ENCODE data around the gene UQCC3. TPM values are rescaled to one million over a fixed set of nuclear protein-coding genes. Genes with fewer than 3 reads are reported as not detected.

The UQCC3 gene
- total and polyA plus RNA-seq, 10 of the 15 experiments (the other 5 are each of a cell fraction or from before 2014, with no cell fraction given): 1.3 to 20.5 (median 8.2) TPM

GRCh38 chr11:62687508-62688396 lies 16.3 kb downstream of the UQCC3 start:
- no TSS peak for BruUV-seq (replicated peaks)
- no peak; the same call in 2 of the 3 replicates for ATAC-seq

More at GRCh38 chr11:62687508-62688396, 16.3 kb downstream of the UQCC3 start:
- Histone ChIP-seq H2AFZ (ENCODE audit: control insufficient read depth, low read depth, low read length) (no peak overlapping the region; the same call in 1 of the 2 replicates), H3K9ac (ENCODE audit: control insufficient read depth, insufficient read depth, low read length) (no peak overlapping the region), H3K27me3 (replicated peaks in 1 of 2; ENCODE audit: control insufficient read depth in 2 of 2, insufficient read depth in 2 of 2, low read length in 1 of 2) (no peaks in the 10 kb centered on the region), H3K36me3 (ENCODE audit: control insufficient read depth in 2 of 2, insufficient read depth in 2 of 2, low read length in 1 of 2) (peaks cover 8 to 9% of the 10 kb centered on the region in 2 experiments; a peak in 3 of 4 replicates), H3K4me1 (ENCODE audit: control insufficient read depth, insufficient read depth, low read length) (no peaks in the 10 kb centered on the region), H3K79me2 (ENCODE audit: control insufficient read depth, insufficient read depth, low read length) (no peaks in the 10 kb centered on the region), H3K4me3 (no peak overlapping the region), H3K27ac (ENCODE audit: control insufficient read depth, insufficient read depth) (no peak overlapping the region), H3K9me3 (replicated peaks; ENCODE audit: control insufficient read depth, insufficient read depth, low read length) (no peaks in the 10 kb centered on the region), H4K20me1 (ENCODE audit: control insufficient read depth, insufficient read depth) (no peaks in the 10 kb centered on the region), H3K4me2 (ENCODE audit: control insufficient read depth, insufficient read depth) (no peak overlapping the region)
- TF ChIP-seq RB1 (IDR thresholded peaks at IDR 0.05; ENCODE audit: borderline replicate concordance) (no peak), PBX3 (IDR thresholded peaks at IDR 0.05; ENCODE audit: insufficient replicate concordance, low read depth, low read length) (no peak)
- CTCF ChIA-PET: interaction anchor here (0.7 kb wide), 1 partner anchor 10 kb away, joined by 6 read pairs; no protein-coding TSS in a partner anchor
- POLR2A ChIA-PET: interaction anchor here (0.6 kb wide), 1 partner anchor 187 kb away, joined by 3 read pairs; no protein-coding TSS in a partner anchor
- in situ Hi-C loops (cut with MboI): no loop called here
- SMC1A ChIA-PET (ENCODE audit: uncharacterized antibody, unreplicated experiment): no interaction called here
- FAIRE-seq (no peak), DNase-seq (ENCODE audit: low read depth, low spot score) (no peak)
- intact Hi-C loops (cut with micrococcal nuclease; ENCODE audit: unreplicated experiment): loop anchor here (10.0 kb wide), 1 partner anchor 223 kb away; no protein-coding TSS in a partner anchor
- WGBS (ENCODE audit: insufficient coverage, insufficient replicate concordance, low lambda C conversion rate, missing lambda C conversion rate): 86% methylated on average over 73 of the region's 74 CpGs
- RAD21 ChIA-PET (ENCODE audit: unreplicated experiment): no interaction called here
